Activated naive CD8-positive, alpha-beta T cell treated with anti-CD3 and anti-CD28 coated beads, Interleukin-2, amount 50 U/mL, for 16 hours (primary cell): ENCODE measurements around the gene CCDC63.

Experiments
- DNase-seq: peaks from one replicate; pipeline ENCODE4 v3.0.0-alpha.2; 2020; ENCODE audit warnings: low read depth, low spot score

The CCDC63 gene

DNA sequence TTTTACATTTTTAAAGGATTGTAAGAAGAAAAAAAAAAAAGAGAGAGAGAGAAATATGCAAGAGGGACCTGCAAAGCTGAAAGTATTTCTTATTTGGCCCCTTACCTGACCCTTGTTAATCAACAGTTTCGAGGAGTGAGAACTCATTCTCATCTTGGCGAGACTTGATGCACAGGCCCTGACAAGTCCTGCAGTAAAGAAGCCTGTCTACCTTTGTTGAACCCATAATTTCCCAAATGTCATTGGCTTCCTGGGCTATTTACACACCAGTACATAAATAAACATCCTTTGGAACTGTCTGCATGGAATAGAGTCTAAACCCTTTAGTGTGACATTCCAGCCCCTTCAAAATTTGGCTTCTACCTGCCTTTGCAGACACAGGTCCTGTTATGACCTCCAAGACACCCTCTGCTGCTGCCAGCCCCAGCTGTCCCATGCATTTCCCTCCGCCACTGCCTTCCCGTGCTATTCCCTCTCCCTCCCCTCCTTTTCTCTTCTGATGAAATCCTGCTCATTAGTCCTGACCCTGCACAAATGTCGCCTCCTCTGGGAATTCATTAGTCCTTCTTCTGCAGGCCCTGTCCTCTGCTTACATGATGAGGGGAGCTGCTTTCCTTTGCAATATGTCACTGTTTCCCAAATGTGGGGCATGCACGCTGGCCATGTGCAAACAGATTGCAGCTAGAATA, 38.5 kb downstream of the CCDC63 start:
- DNase-seq = no peak

DNA sequence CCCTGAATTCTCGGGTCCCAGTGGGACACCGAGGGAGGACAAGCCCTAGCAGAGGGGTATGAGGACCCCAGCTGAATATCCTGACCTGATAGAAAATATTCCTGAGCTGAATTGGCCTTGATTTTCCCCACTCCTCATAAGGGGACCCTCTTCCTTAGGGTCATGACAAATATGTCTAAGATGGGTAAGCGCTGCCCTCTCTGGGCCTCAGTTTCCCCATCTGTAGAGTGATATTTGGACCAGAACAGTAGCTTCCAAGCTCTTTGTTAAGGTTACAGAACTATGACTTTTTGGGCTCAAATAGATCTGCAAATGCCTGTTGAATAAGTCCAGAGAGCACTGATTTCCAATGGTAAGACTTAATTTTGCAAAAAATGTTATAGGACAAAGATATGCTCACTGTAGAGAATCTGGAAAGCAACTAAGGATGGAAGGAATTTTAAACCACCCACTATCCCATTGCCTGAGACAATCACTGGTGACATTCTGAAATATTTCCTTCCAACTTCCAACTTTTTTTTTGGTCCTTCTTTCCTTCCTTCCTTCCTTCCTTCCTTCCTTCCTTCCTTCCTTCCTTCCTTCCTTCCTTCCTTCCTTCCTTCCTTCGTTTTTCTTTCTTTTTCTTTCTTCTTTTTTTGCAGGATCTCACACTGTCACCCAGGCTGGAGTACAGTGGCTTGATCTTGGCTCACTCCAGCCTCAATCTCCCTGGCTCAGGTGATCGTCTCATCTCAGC, 41.6 kb downstream of the CCDC63 start:
- DNase-seq = no peak

GRCh38 chr12:110889361-110889760, 42.6 kb downstream of the CCDC63 start:
- DNase-seq = no peak

- DNase-seq = no peak
Observed at GRCh38 chr12:110893956-110894355, 47.2 kb downstream of the CCDC63 start.

DNA sequence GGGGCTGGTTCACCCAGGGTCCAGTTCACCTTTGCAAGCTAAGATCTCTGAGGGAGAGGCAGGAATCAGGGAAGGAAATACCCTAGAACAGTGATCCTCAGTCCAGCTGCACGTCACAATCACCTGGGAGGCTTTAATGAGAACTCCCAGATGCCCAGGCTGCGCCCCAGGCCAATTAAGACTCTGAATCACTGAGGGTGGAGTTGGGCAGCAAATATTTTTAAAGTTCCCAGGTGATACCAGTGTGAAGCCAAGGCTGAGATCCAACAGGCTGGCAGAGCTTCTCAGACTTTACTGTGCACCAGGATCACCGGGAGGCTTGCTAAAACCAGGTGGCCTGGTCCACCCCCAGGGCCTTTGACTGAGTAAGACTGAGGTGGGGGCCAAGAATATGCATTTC, 49.8 kb downstream of the CCDC63 start:
- DNase-seq = no peak

DNA sequence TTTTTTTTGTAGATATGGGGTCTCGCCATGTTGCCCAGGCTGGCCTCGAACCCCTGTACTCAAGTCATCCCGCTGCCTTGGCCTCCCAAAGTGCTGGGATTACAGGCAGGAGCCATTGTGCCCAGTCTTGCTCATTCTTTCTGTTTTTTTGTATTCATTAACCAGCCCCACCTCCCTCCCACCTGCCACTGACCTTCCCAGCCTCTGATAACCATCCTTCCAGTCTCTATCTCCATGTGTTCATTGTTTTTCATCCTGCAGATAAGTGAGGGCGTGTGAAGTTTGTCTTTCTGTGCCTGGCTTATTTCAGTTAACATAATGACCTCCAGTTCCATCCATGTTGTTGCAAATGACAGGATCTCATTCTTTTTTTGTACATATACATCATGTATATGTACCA, 54.6 kb downstream of the CCDC63 start:
- DNase-seq = no peak

DNA sequence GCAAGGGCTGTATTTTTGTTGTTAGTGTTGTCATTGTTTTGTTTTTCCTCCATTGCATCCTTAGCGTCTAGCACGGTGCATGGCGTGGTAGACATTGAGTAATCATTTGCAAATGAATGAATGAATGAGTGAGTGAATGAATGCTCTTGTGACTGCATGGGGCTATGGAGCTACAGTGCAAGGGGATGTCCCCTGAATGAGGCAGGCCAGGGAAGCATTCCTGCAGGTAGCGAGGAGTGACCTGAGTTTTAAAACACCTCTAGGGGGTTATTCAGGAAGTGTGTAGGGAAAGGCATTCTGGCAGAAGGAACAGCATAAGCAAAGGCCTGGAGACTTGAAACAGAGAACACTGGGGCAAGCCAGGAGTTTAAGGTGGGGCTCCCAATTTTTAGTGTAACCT, 56.7 kb downstream of the CCDC63 start:
- DNase-seq = no peak

DNA sequence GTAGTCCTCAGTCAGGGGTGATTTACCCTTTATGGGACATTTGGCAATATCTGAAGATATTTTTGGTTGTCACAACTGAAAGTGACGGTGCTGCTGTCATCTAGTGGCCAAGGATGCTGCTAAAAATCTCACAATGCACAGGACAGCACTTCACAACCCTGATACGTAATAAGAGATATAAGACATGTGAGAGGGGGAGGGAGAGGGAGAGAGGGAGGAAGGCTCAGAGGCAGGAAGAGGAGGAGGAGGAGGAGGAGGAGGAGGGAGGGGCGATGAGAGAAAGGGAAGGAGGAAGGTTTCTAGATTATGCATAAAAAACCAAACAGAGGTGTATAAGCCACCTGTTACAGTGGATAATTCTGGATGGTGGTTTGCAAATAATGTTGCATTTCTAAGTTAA, 59.3 kb downstream of the CCDC63 start:
- DNase-seq = no peak

GRCh38 chr12:110906516-110906915, 59.7 kb downstream of the CCDC63 start:
- DNase-seq = no peak

DNA sequence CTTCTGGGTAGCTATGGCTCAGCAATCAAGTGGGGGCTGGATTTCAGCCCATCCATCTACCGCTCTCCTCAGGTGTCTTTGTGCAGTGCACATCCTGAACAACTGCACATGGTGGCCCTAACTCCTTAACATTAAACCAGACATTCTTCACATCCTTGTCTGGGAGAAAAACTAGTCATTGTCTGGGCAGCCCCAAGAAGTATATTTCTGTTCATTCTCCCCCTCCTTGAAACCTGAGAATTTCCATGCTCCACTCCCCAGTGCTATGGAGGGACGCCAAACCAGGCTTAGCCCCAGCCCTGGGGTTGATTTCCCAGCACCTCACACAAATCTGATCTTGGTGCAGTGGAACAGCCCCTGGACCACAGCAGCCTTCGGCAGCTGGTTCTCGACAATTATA, 60.2 kb downstream of the CCDC63 start:
- DNase-seq = no peak

- DNase-seq = no peak
Observed at GRCh38 chr12:110907583-110907982, 60.8 kb downstream of the CCDC63 start.

- no peak for DNase-seq
Observed at GRCh38 chr12:110908377-110909152, 61.8 kb downstream of the CCDC63 start.

DNA sequence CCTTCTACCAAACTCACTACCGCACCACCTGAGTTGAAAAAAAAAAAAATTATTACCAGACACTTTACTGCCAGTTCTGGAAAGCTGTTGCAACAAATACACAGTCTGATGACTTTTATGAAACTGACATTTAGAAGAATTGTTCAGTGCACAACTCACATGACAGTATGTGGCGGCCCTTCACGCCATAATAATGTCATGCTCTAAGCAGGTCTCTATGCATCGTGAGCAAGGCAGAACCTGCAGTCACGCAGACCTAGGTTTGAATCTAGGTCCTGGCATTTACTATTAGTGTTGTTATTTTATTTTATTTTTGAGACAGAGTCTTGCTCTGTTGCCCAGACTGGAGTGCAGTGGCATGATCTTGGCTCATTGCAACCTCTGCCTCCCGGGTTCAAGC, 65.5 kb downstream of the CCDC63 start:
- no peak for DNase-seq

DNA sequence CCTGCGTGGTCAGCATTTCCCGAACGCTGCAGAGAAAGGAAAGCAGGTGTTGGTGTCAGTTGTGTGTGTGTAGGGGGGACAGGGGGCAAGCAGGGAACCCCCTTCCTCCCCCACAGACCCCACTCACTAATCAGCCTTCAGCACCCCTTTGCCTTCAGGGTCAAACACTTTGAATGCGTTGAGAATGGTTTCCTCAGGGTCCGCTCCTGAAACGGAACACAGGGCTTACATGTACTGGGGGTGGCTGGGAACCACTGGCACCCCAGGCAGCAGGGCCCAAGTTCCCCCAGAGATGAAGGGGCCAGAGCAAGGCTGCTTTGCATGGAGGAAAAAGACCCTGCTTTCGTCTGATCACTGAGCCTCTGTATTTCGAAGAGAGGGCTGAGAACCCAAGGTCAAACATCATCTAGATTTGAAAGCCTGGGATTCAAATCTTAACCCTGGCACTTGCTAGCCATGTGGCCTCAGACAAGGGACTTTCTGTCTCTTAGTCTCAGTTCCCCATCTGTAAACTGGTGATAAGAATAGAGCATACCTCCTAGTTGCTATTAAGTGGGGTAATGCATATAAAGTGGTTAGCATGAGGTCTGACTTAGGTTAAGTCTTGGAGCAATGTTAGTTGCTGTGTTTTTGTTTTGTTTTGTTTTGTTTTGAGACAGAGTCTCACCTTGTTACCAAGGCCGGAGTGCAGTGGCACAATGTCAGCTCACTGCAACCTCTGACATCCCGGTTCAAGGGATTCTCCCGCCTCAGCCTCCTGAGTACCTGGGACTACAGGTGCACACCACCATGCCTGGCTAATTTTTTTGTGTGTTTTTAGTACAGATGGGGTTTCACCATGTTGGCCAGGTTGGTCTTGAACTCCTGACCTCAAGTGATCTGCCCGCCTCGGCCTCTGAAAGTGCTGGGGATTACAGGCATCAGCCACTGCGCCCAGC, 66.6 kb downstream of the CCDC63 start:
- no peak for DNase-seq

GRCh38 chr12:110916295-110916875, 69.6 kb downstream of the CCDC63 start:
- DNase-seq = no peak

- no peak for DNase-seq
Observed at GRCh38 chr12:110917467-110917866, 70.7 kb downstream of the CCDC63 start.

- no peak for DNase-seq
Observed at GRCh38 chr12:110917961-110918360, 71.2 kb downstream of the CCDC63 start.

DNA sequence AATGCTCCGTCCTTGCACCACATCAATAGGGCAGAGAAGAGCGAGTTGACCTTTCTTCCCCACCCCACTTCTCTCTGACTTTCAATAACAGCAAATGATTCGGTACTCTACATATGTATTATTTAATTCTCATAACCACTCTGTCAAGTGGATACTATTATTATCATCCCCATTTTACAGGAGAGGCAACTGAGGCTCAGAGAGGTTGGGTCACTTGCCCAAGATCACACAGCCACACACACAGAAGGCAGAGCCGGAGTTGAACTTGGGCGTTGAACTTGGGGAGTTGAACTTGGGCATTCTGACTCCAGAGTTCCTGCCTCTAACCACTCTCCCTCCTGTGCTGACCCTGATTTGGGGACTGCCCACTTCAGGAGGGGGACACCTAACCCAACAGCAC, 72.9 kb downstream of the CCDC63 start:
- no peak for DNase-seq

- DNase-seq = no peak
Observed at GRCh38 chr12:110920324-110920910, 73.6 kb downstream of the CCDC63 start, which contains the start of gene MYL2. TSS of gene MYL2 (minus strand) at chr12:110920579. CDS start at chr12:110920529, 50 bp downstream.

DNA sequence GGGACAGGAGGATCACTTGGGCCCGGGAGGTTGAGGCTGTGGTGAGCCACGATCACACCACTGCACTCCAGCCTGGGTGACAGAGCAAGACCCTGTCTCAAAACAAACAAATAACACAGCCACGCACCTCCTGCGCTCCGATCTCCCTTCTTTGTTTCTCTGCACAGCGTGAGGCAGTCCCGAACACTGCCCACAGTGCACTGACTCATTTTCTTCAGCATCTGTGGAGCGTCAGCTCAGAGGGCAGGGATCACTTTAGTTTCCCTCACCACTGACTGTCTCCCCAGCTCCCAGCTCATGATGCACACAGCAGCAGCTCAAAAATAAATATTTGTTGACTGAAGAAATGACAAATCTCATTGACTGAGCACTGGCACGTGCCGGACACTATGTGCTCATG, 74.5 kb downstream of the CCDC63 start:
- no peak for DNase-seq

GRCh38 chr12:110922652-110923051, 75.9 kb downstream of the CCDC63 start:
- no peak for DNase-seq
